KMS-11 (cell line): ENCODE measurements around the gene EFEMP1.
"Not testable (repeated sequence)": the region's sequence is repeated elsewhere in the genome, so short reads cannot be mapped to it uniquely, and the experiment has no call there.

Source experiments
- H2AFZ ChIP-seq: fragments of 200-600 bp; sonication (generic); 2 replicates; pipeline ENCODE4 v1.6.1; 2016; ENCODE audit warnings: antibody characterized with exemption, mixed run types, low read depth
- H3K27ac ChIP-seq: fragments of 200-600 bp; sonication (generic); 2 replicates; pipeline ENCODE4 v1.6.1; 2016; ENCODE audit warnings: mild to moderate bottlenecking, mixed run types
- H3K27me3 ChIP-seq: fragments of 200-600 bp; sonication (generic); 2 replicates; pipeline ENCODE4 v1.6.1; 2017; ENCODE audit warnings: mild to moderate bottlenecking, low read depth, mixed run types, moderate library complexity; ENCODE audit not compliant: insufficient read depth
- H3K36me3 ChIP-seq: fragments of 200-600 bp; sonication (generic); 2 replicates; pipeline ENCODE4 v1.6.1; 2017; ENCODE audit warnings: mild to moderate bottlenecking, mixed run types; ENCODE audit not compliant: insufficient read depth
- H3K4me1 ChIP-seq: fragments of 200-600 bp; sonication (generic); 2 replicates; pipeline ENCODE4 v1.6.1; 2016; ENCODE audit warnings: mild to moderate bottlenecking, low read depth, mixed run types; ENCODE audit not compliant: poor library complexity, severe bottlenecking
- H3K4me2 ChIP-seq: fragments of 200-600 bp; sonication (generic); 2 replicates; pipeline ENCODE4 v1.7.0; 2016; ENCODE audit warnings: mild to moderate bottlenecking, mixed run types
- H3K4me3 ChIP-seq: fragments of 200-600 bp; sonication (generic); IDR thresholded peaks from 2 replicates; pipeline ENCODE4 v1.6.1; 2017; ENCODE audit warnings: low read depth, low read length, mixed read lengths; ENCODE audit not compliant: insufficient read depth
- H3K79me2 ChIP-seq: fragments of 200-600 bp; sonication (generic); 2 replicates; pipeline ENCODE4 v1.6.1; 2016; ENCODE audit warnings: low read depth, mixed run types; ENCODE audit not compliant: insufficient read depth
- H3K9ac ChIP-seq: fragments of 200-600 bp; sonication (generic); 2 replicates; pipeline ENCODE4 v1.6.1; 2016; ENCODE audit warnings: mild to moderate bottlenecking, mixed run types
- H4K20me1 ChIP-seq: fragments of 200-600 bp; sonication (generic); 2 replicates; pipeline ENCODE4 v1.6.1; 2016; ENCODE audit warnings: mild to moderate bottlenecking, mixed run types; ENCODE audit not compliant: insufficient read depth
- TF ChIP-seq, protein P1 (sequence below): fragments of 200-600 bp; sonication (generic); conservative IDR thresholded peaks from 2 replicates; pipeline ENCODE4 v1.6.1; 2017; ENCODE audit warnings: low read depth, mild to moderate bottlenecking, antibody characterized with exemption, low read length, moderate library complexity, mixed read lengths

The EFEMP1 gene

DNA sequence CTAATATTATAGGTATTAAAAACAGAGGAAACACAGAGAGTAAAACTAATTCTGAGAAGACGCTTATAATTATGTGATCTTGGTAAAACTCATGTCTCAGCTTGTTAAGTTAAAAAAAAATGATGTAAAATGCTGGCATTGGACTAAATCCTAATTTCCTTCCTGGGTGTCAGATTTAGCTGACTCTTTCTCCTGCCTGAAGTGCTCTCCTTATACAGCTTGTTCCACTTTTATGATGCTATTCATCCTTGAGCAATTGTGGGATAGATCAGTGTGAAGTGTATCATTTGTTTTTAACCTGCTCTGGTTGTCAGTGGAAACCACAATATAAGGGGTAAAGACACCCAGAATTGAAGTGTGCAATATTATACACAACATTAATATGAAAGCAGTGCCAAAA is 84.9 kb downstream of the EFEMP1 start:
- TF ChIP-seq, protein P1, sequence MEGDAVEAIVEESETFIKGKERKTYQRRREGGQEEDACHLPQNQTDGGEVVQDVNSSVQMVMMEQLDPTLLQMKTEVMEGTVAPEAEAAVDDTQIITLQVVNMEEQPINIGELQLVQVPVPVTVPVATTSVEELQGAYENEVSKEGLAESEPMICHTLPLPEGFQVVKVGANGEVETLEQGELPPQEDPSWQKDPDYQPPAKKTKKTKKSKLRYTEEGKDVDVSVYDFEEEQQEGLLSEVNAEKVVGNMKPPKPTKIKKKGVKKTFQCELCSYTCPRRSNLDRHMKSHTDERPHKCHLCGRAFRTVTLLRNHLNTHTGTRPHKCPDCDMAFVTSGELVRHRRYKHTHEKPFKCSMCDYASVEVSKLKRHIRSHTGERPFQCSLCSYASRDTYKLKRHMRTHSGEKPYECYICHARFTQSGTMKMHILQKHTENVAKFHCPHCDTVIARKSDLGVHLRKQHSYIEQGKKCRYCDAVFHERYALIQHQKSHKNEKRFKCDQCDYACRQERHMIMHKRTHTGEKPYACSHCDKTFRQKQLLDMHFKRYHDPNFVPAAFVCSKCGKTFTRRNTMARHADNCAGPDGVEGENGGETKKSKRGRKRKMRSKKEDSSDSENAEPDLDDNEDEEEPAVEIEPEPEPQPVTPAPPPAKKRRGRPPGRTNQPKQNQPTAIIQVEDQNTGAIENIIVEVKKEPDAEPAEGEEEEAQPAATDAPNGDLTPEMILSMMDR, result no peak
- H3K4me3 ChIP-seq, result no peak overlapping the region
- H3K4me1 ChIP-seq, result no peaks in the 10 kb centered on the region
- no peak overlapping the region for H2AFZ ChIP-seq
- H3K27ac ChIP-seq, result no peak overlapping the region
- H4K20me1 ChIP-seq, result no peaks in the 10 kb centered on the region
- H3K9ac ChIP-seq, result no peak overlapping the region
- no peaks in the 10 kb centered on the region for H3K27me3 ChIP-seq
- H3K36me3 ChIP-seq, result no peaks in the 10 kb centered on the region
- H3K4me2 ChIP-seq, result no peak overlapping the region
- no peaks in the 10 kb centered on the region for H3K79me2 ChIP-seq

GRCh38 chr2:55838117-55838516 is 85.5 kb downstream of the EFEMP1 start:
- not testable (repeated sequence) for H3K4me2 ChIP-seq, H3K79me2 ChIP-seq

GRCh38 chr2:55837073-55837472 is 86.5 kb downstream of the EFEMP1 start:
- H4K20me1 ChIP-seq, result no peaks in the 10 kb centered on the region
- H3K36me3 ChIP-seq, result no peaks in the 10 kb centered on the region
- H3K9ac ChIP-seq, result no peak overlapping the region
- H3K79me2 ChIP-seq, result no peaks in the 10 kb centered on the region
- peaks cover 1% of the 10 kb centered on the region for H3K4me1 ChIP-seq
- no peak overlapping the region for H3K27ac ChIP-seq
- H3K4me3 ChIP-seq, result no peak overlapping the region
- H2AFZ ChIP-seq, result no peak overlapping the region
- TF ChIP-seq, protein P1, result no peak
- H3K27me3 ChIP-seq, result no peaks in the 10 kb centered on the region
- H3K4me2 ChIP-seq, result no peak overlapping the region

More at GRCh38 chr2:55838117-55838516, 85.5 kb downstream of the EFEMP1 start:
- not testable (repeated sequence) for H3K36me3 ChIP-seq, H3K27me3 ChIP-seq, H3K4me1 ChIP-seq, H3K4me3 ChIP-seq, H4K20me1 ChIP-seq, H2AFZ ChIP-seq, H3K27ac ChIP-seq, H3K9ac ChIP-seq

DNA sequence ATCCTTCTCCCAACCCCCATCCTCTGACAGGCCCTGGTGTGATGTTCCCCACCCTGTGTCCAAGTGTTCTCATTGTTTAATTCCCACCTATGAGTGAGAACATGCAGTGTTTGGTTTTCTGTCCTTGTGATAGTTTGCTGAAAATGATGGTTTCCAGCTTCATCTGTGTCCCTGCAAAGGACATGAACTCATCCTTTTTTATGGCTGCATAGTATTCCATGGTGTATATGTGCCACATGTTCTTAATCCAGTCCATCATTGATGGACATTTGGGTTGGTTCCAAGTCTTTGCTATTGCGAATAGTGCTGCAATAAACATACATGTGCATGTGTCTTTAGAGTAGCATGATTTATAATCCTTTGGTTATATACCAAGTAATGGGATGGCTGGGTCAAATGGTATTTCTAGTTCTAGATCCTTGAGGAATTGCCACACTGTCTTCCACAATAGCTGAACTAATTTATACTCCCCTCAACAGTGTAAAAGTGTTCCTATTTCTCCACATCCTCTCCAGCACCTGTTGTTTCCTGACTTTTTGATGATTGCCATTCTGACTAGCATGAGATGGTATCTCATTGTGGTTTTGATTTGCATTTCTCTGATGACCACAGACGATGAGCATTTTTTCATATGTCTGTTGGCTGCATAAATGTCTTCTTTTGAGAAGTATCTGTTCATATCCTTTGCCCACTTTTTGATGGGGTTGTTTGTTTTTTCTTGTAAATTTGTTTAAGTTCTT is 91.7 kb downstream of the EFEMP1 start:
- H3K4me2 ChIP-seq, H3K27ac ChIP-seq: not testable (repeated sequence)

GRCh38 chr2:55827855-55828254 is 95.7 kb downstream of the EFEMP1 start:
- no peak overlapping the region for H2AFZ ChIP-seq
- no peak overlapping the region for H3K4me3 ChIP-seq
- H4K20me1 ChIP-seq, result no peaks in the 10 kb centered on the region
- H3K27ac ChIP-seq, result no peak overlapping the region
- TF ChIP-seq, protein P1, result no peak
- H3K27me3 ChIP-seq, result no peaks in the 10 kb centered on the region
- no peak overlapping the region for H3K9ac ChIP-seq
- H3K4me2 ChIP-seq, result no peak overlapping the region
- peaks cover 3% of the 10 kb centered on the region for H3K4me1 ChIP-seq
- H3K79me2 ChIP-seq, result no peaks in the 10 kb centered on the region
- H3K36me3 ChIP-seq, result no peaks in the 10 kb centered on the region

More for the DNA sequence above, 91.7 kb downstream of the EFEMP1 start:
- H3K9ac ChIP-seq, H3K36me3 ChIP-seq, H3K79me2 ChIP-seq, H3K4me1 ChIP-seq, H3K4me3 ChIP-seq, H3K27me3 ChIP-seq, H2AFZ ChIP-seq, H4K20me1 ChIP-seq: not testable (repeated sequence)

GRCh38 chr2:55827428-55827827 is 96.2 kb downstream of the EFEMP1 start:
- H2AFZ ChIP-seq, H4K20me1 ChIP-seq, H3K4me1 ChIP-seq, H3K4me3 ChIP-seq, H3K27me3 ChIP-seq, H3K4me2 ChIP-seq, H3K36me3 ChIP-seq, H3K9ac ChIP-seq, H3K79me2 ChIP-seq, H3K27ac ChIP-seq: not testable (repeated sequence)
